Gastrocnemius medialis (tissue), 4 donors: ENCODE data around the gene MAPK13. TPM values are rescaled to one million over a fixed set of nuclear protein-coding genes. Genes with fewer than 3 reads are reported as not detected.

Experiments
- ATAC-seq, 2 donors: fragments of 150-250 bp; one replicate each; pipeline ENCODE4 v1.9.1; 2016
- DNase-seq, 2 donors: peaks; one replicate each; pipeline ENCODE4 v3.0.0-alpha.2; 2019
- H3K27ac ChIP-seq, 4 donors: fragments of 200-600 bp; sonication (generic); 1 replicate in 1 of 4; 2 replicates in 3 of 4; pipeline ENCODE4 v1.5.1; 2016 to 2018; ENCODE audit warnings: mild to moderate bottlenecking in 2 of 4, moderate library complexity in 1 of 4
- H3K27me3 ChIP-seq, 3 donors: fragments of 200-600 bp; sonication (generic) in 2 of 3; 1 replicate in 1 of 3; 2 replicates in 2 of 3; pipeline versions ENCODE4 v1.5.1 to v1.6.0; 2016 to 2019; ENCODE audit warnings: mild to moderate bottlenecking in 1 of 3, moderate library complexity in 1 of 3
- H3K36me3 ChIP-seq, 2 donors: fragments of 200-600 bp; sonication (generic) in 1 of 2; one replicate each; pipeline ENCODE4 v1.5.1; 2017 to 2018
- H3K4me1 ChIP-seq, 2 donors: fragments of 200-600 bp; sonication (generic) in 1 of 2; one replicate each; pipeline ENCODE4 v1.5.1; 2016 to 2017; ENCODE audit warnings: mild to moderate bottlenecking in 2 of 2
- H3K4me3 ChIP-seq, 4 donors: fragments of 200-600 bp; sonication (generic) in 3 of 4; 1 replicate in 1 of 4; 2 replicates in 3 of 4; pipeline ENCODE4 v1.5.1; 2016 to 2019; ENCODE audit warnings: mild to moderate bottlenecking in 2 of 4
- H3K9me3 ChIP-seq, 3 donors: fragments of 200-600 bp; sonication (generic) in 2 of 3; 1 replicate in 1 of 3; 2 replicates in 2 of 3; pipeline ENCODE4 v1.5.1; 2016 to 2019
- CTCF ChIP-seq, 5 experiments: fragments of 450-650 bp in 3 of 5; fragments of 200-600 bp in 2 of 5; sonication (generic) in 2 of 5; IDR thresholded peaks in 4 of 5; conservative IDR thresholded peaks in 1 of 5; 1 replicate in 4 of 5; 2 replicates in 1 of 5; pipeline ENCODE4 v1.5.1; 2016 to 2019; ENCODE audit warnings: antibody characterized with exemption in 5 of 5, mild to moderate bottlenecking in 3 of 5, moderate library complexity in 3 of 5
- POLR2A ChIP-seq, 2 donors: fragments of 450-650 bp; IDR thresholded peaks; one replicate each; pipeline ENCODE4 v1.6.1; 2017; ENCODE audit warnings: antibody characterized with exemption in 2 of 2, mild to moderate bottlenecking in 2 of 2, moderate library complexity in 2 of 2
- in situ Hi-C, 4 donors: fragments of 200-750 bp; cut with MboI; loops; one replicate each; pipeline versions ENCODE4 v1.15.0 to v1.8.0; 2017; ENCODE audit warnings: low sequenced_read_pairs in 4 of 4
- intact Hi-C: fragments of 100-400 bp; cut with DNase I; formaldehyde crosslinking; loops from one replicate; pipeline ENCODE4 v1.15.1; 2023; ENCODE audit warnings: low total_unique reads
- total RNA-seq, 4 donors: library from RNA; depleted of rRNA; stranded (reverse); fragments of >200 nt; gene quantifications; one replicate each; pipeline versions ENCODE4 v1.1.0 to v1.2.3, GENCODE V29; 2016

Gene MAPK13
- total RNA-seq, 4 donors from 2014 or later = 0.29 to 0.82 (median 0.64) TPM

- no peak for ATAC-seq
- TF ChIP-seq CTCF (IDR thresholded peaks at IDR 0.05 in 4 of 5, conservative IDR thresholded peaks at IDR 0.05 in 1 of 5) (no peak), POLR2A (IDR thresholded peaks at IDR 0.05) (no peak)
- H3K36me3 ChIP-seq = peaks cover 0 to 32% of the 10 kb centered on the region in 2 donors
- intact Hi-C loops (loop anchor here (10.0 kb wide), 1 partner anchor 169 kb away; the partner anchor contains the start of gene SRPK1), in situ Hi-C loops (no loop called here)
- DNase-seq = no peak
- H3K4me1 ChIP-seq = peaks cover 10 to 11% of the 10 kb centered on the region in 2 donors
- H3K9me3 ChIP-seq = no peaks in the 10 kb centered on the region
- peak overlapping the region; percentile 33 to 61 (median 59) for H3K27ac ChIP-seq
- no peaks in the 10 kb centered on the region for H3K27me3 ChIP-seq
- H3K4me3 ChIP-seq = no peak overlapping the region
These were observed 36.1 kb upstream of the MAPK13 start for GRCh38 chr6:36094238-36094637.

GRCh38 chr6:36094753-36095496, 35.4 kb upstream of the MAPK13 start:
- ATAC-seq = peak; percentile 89 to 94
- Histone ChIP-seq H3K27ac (peak overlapping the region; percentile 33 to 61 (median 59)), H3K36me3 (peaks cover 0 to 32% of the 10 kb centered on the region in 2 donors), H3K9me3 (no peaks in the 10 kb centered on the region), H3K4me1 (peaks cover 11 to 13% of the 10 kb centered on the region in 2 donors), H3K27me3 (no peaks in the 10 kb centered on the region), H3K4me3 (no peak overlapping the region)
- TF ChIP-seq POLR2A (IDR thresholded peaks at IDR 0.05) = no peak
- peak; percentile 92 to 97 (median 95) for TF ChIP-seq CTCF (IDR thresholded peaks at IDR 0.05 in 4 of 5, conservative IDR thresholded peaks at IDR 0.05 in 1 of 5)
- intact Hi-C loops (loop anchor here (1.0 to 10.0 kb wide), 2 partner anchors 68 to 170 kb away; partner anchors contain the start of genes MAPK14 and SRPK1), in situ Hi-C loops (loop anchor here (5.0 kb wide), 1 partner anchor 68 kb away; the partner anchor contains the start of gene MAPK14 (in 4 of the 4))
- peak; percentile 47 to 73 for DNase-seq

- TF ChIP-seq CTCF (IDR thresholded peaks at IDR 0.05 in 4 of 5, conservative IDR thresholded peaks at IDR 0.05 in 1 of 5) (no peak), POLR2A (IDR thresholded peaks at IDR 0.05) (no peak)
- H3K27ac ChIP-seq = peak overlapping the region in 1 of 4 donors; percentile 59
These were observed 34.6 kb upstream of the MAPK13 start for GRCh38 chr6:36095497-36096391.

GRCh38 chr6:36098253-36098919, 31.9 kb upstream of the MAPK13 start:
- no peak for DNase-seq
- H3K27ac ChIP-seq = no peak overlapping the region
- in situ Hi-C loops = loop anchor here (5.0 kb wide), 1 partner anchor 71 kb away; the partner anchor contains the start of gene MAPK14 (in 4 of the 4)

More at GRCh38 chr6:36095497-36096391, 34.6 kb upstream of the MAPK13 start:
- Histone ChIP-seq H3K9me3 (no peaks in the 10 kb centered on the region), H3K36me3 (peaks cover 0 to 29% of the 10 kb centered on the region in 2 donors), H3K4me1 (peaks cover 11 to 13% of the 10 kb centered on the region in 2 donors), H3K27me3 (no peaks in the 10 kb centered on the region), H3K4me3 (no peak overlapping the region)
- in situ Hi-C loops (loop anchor here (5.0 kb wide), 1 partner anchor 68 kb away; the partner anchor contains the start of gene MAPK14 (in 4 of the 4)), intact Hi-C loops (loop anchor here (1.0 to 10.0 kb wide), 2 partner anchors 68 to 171 kb away; partner anchors contain the start of genes MAPK14 and SRPK1)
- ATAC-seq (no peak), DNase-seq (no peak)

More at GRCh38 chr6:36098253-36098919, 31.9 kb upstream of the MAPK13 start:
- Histone ChIP-seq H3K4me1 (peaks cover 11 to 13% of the 10 kb centered on the region in 2 donors), H3K4me3 (no peak overlapping the region), H3K9me3 (no peaks in the 10 kb centered on the region), H3K27me3 (no peaks in the 10 kb centered on the region), H3K36me3 (peaks cover 0 to 18% of the 10 kb centered on the region in 2 donors)
- TF ChIP-seq CTCF (IDR thresholded peaks at IDR 0.05 in 4 of 5, conservative IDR thresholded peaks at IDR 0.05 in 1 of 5) (no peak), POLR2A (IDR thresholded peaks at IDR 0.05) (no peak)
- intact Hi-C loops = loop anchor here (2.0 to 10.0 kb wide), 2 partner anchors 174 to 576 kb away; partner anchors contain the start of gene SRPK1
- ATAC-seq = no peak
